Neuronal stem cell (in vitro differentiated cells): ENCODE measurements around the gene PTGES3.

Source experiments
- DNase-seq: peaks from one replicate; pipeline ENCODE4 v3.0.0-alpha.2; 2013; ENCODE audit warnings: low spot score
- H2AFZ ChIP-seq: one replicate; pipeline ENCODE4 v1.6.1; 2013; ENCODE audit warnings: mild to moderate bottlenecking, low read length, inconsistent platforms
- H2AK5ac ChIP-seq: 2 replicates; pipeline ENCODE4 v1.6.1; 2013; ENCODE audit warnings: low read depth, mild to moderate bottlenecking, inconsistent platforms, low read length, moderate library complexity, mixed read lengths
- H2BK120ac ChIP-seq: 2 replicates; pipeline ENCODE4 v1.6.1; 2013; ENCODE audit warnings: low read depth, mild to moderate bottlenecking, inconsistent platforms, low read length, moderate library complexity, mixed read lengths
- H2BK12ac ChIP-seq: one replicate; pipeline ENCODE4 v1.6.1; 2013; ENCODE audit warnings: low read length, inconsistent platforms
- H2BK15ac ChIP-seq: 2 replicates; pipeline ENCODE4 v1.6.1; 2013; ENCODE audit warnings: mild to moderate bottlenecking, low read length, inconsistent platforms, mixed read lengths
- H2BK5ac ChIP-seq: one replicate; pipeline ENCODE4 v1.6.1; 2013; ENCODE audit warnings: inconsistent platforms, mild to moderate bottlenecking, low read length, moderate library complexity
- H3K14ac ChIP-seq: one replicate; pipeline ENCODE4 v1.6.1; 2013; ENCODE audit warnings: low read length, inconsistent platforms
- H3K18ac ChIP-seq: 2 replicates; pipeline ENCODE4 v1.6.1; 2013; ENCODE audit warnings: low read length, inconsistent platforms
- H3K23ac ChIP-seq: 2 replicates; pipeline ENCODE4 v1.6.1; 2013; ENCODE audit warnings: low read depth, mild to moderate bottlenecking, mixed read lengths, low read length, inconsistent platforms; ENCODE audit not compliant: poor library complexity
- H3K27ac ChIP-seq: replicated peaks from 3 replicates; pipeline ENCODE4 v1.5.1; 2013; ENCODE audit warnings: low read length, inconsistent platforms
- H3K27me3 ChIP-seq, 3 experiments: 2 replicates each; pipeline ENCODE4 v1.6.1; 2013; ENCODE audit warnings: low read length in 3 of 3, mild to moderate bottlenecking in 2 of 3, inconsistent platforms in 1 of 3, low read depth in 1 of 3, mixed read lengths in 1 of 3, moderate library complexity in 1 of 3; ENCODE audit not compliant: control insufficient read depth in 3 of 3, insufficient read depth in 3 of 3
- H3K36me3 ChIP-seq, 2 donors: replicated peaks in 1 of 2; 2 replicates each; pipeline ENCODE4 v1.6.1; 2013; ENCODE audit warnings: low read length in 2 of 2; ENCODE audit not compliant: control insufficient read depth in 2 of 2, insufficient read depth in 2 of 2
- H3K4ac ChIP-seq: 2 replicates; pipeline ENCODE4 v1.6.1; 2013; ENCODE audit warnings: inconsistent platforms, mild to moderate bottlenecking, low read length, moderate library complexity
- H3K4me1 ChIP-seq, 2 donors: 1 replicate in 1 of 2; 2 replicates in 1 of 2; pipeline ENCODE4 v1.6.1; 2013; ENCODE audit warnings: low read length in 2 of 2, low read depth in 1 of 2; ENCODE audit not compliant: control insufficient read depth in 2 of 2, insufficient read depth in 1 of 2
- H3K4me2 ChIP-seq: one replicate; pipeline ENCODE4 v1.6.1; 2013; ENCODE audit warnings: mild to moderate bottlenecking, low read length, inconsistent platforms; ENCODE audit not compliant: insufficient read depth, poor library complexity, severe bottlenecking
- H3K4me3 ChIP-seq, 2 donors: 2 replicates each; pipeline ENCODE4 v1.5.1; 2013; ENCODE audit warnings: low read length in 2 of 2, mild to moderate bottlenecking in 2 of 2, inconsistent platforms in 1 of 2, moderate library complexity in 1 of 2
- H3K79me1 ChIP-seq: one replicate; pipeline ENCODE4 v1.6.1; 2013; ENCODE audit warnings: low read depth, mild to moderate bottlenecking, inconsistent platforms, low read length, moderate library complexity
- H3K9ac ChIP-seq: one replicate; pipeline ENCODE4 v1.6.1; 2013; ENCODE audit warnings: mild to moderate bottlenecking, low read depth, low read length, inconsistent platforms; ENCODE audit not compliant: poor library complexity
- H3K9me3 ChIP-seq, 2 donors: replicated peaks in 1 of 2; 2 replicates each; pipeline versions ENCODE3 to v1.6.1; 2013; ENCODE audit warnings: low read length in 2 of 2, mild to moderate bottlenecking in 2 of 2, inconsistent platforms in 1 of 2, low read depth in 1 of 2, mixed read lengths in 1 of 2, moderate library complexity in 1 of 2; ENCODE audit not compliant: control insufficient read depth in 2 of 2, insufficient read depth in 1 of 2
- H4K8ac ChIP-seq: one replicate; pipeline ENCODE4 v1.6.1; 2013; ENCODE audit warnings: low read depth, mild to moderate bottlenecking, inconsistent platforms, low read length, moderate library complexity
- H4K91ac ChIP-seq: one replicate; pipeline ENCODE4 v1.6.1; 2013; ENCODE audit warnings: low read length, low read depth, mild to moderate bottlenecking, inconsistent platforms; ENCODE audit not compliant: poor library complexity
- WGBS, 2 donors: extraction: QIAGEN DNeasy Blood & Tissue Kit; methylation state at CpG; one replicate each; pipeline ENCODE4 v1.1.7; 2013; ENCODE audit warnings: missing lambda C conversion rate in 2 of 2, mixed read lengths in 1 of 2; ENCODE audit not compliant: insufficient read length in 2 of 2, insufficient replicate concordance in 1 of 2; ENCODE audit errors: extremely low coverage in 2 of 2; 5-methylcytosine and 5-hydroxymethylcytosine counted together

Gene PTGES3

DNA sequence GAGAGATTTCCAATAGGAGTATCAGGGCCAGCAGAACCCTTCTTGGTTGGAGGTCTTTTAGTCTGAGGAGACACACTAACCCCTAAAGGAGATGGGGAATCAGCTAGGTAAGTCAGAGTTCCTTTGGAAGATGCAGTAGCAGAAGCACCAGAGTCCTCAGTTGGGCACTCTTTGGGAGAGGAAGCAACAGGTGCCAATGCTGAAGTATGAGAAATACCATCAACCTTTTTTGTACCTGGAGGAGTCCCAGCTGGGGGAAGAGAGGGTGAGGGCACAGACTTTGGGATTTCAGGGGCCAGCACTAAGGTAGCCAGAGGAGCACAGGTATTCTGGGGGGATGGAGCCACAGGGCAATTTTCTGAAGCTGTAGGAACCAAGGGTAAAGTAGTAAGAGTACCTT is 31.0 kb upstream of the PTGES3 start:
- H2BK12ac ChIP-seq, result no peak overlapping the region
- H3K23ac ChIP-seq, result no peak overlapping the region
- no peaks in the 10 kb centered on the region for H3K27me3 ChIP-seq

DNA sequence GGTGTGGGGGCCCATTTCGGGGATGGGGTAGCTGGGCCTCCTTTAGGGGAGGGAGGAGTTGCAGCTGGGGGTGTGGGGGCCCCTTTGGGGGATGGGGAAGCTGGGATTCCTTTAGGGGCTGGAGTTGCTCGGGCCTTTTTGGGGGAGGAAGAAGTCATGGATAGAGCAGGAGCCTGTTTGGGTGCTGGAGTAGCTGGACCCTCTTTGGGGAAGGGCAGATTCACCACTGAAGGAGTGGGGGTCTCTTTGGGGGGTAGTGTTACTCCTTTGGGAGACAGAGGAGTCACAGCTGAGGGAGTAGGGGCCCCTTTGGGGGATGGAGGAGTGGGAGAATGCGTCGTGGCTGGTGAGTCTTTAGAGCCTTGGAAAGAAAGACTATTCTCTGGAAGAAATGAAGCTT is 30.6 kb upstream of the PTGES3 start:
- Histone ChIP-seq H3K27me3 (no peaks in the 10 kb centered on the region), H3K18ac (no peak overlapping the region), H3K79me1 (peaks cover 2% of the 10 kb centered on the region), H4K91ac (no peak overlapping the region), H3K14ac (no peak overlapping the region), H2BK120ac (no peak overlapping the region), H3K9me3 (no peaks in the 10 kb centered on the region), H4K8ac (no peak overlapping the region), H3K4me2 (no peak overlapping the region), H3K36me3 (peaks cover 43 to 87% of the 10 kb centered on the region in 2 donors), H2AK5ac (no peak overlapping the region), H3K27ac (no peak overlapping the region), H3K9ac (no peak overlapping the region), H3K4me1 (peaks cover 14 to 20% of the 10 kb centered on the region in 2 donors), H2BK15ac (no peak overlapping the region), H3K4ac (no peak overlapping the region), H2AFZ (no peak overlapping the region), H2BK12ac (no peak overlapping the region), H2BK5ac (no peak overlapping the region), H3K23ac (no peak overlapping the region), H3K4me3 (no peak overlapping the region)
- no CpG with 5 or more reads among the region's 4 CpGs for whole genome bisulfite sequencing, 2 donors
- DNase-seq, result no peak

More for the DNA sequence above, 31.0 kb upstream of the PTGES3 start:
- Histone ChIP-seq H4K8ac (no peak overlapping the region), H3K27ac (no peak overlapping the region), H3K18ac (no peak overlapping the region), H2BK5ac (no peak overlapping the region), H3K4me3 (no peak overlapping the region), H3K4me2 (no peak overlapping the region), H3K14ac (no peak overlapping the region), H2AFZ (no peak overlapping the region), H3K79me1 (peaks cover 2% of the 10 kb centered on the region), H2BK120ac (no peak overlapping the region), H2AK5ac (no peak overlapping the region), H3K9ac (no peak overlapping the region), H4K91ac (no peak overlapping the region), H3K36me3 (peaks cover 39 to 87% of the 10 kb centered on the region in 2 donors), H3K4me1 (peaks cover 14 to 20% of the 10 kb centered on the region in 2 donors), H3K4ac (no peak overlapping the region), H3K9me3 (no peaks in the 10 kb centered on the region), H2BK15ac (no peak overlapping the region)
- DNase-seq, result no peak

- no peak overlapping the region for H4K8ac ChIP-seq
- H3K4me3 ChIP-seq, result no peak overlapping the region
- no peak overlapping the region for H3K18ac ChIP-seq
- no peak overlapping the region for H2BK15ac ChIP-seq
- peaks cover 14 to 20% of the 10 kb centered on the region in 2 donors for H3K4me1 ChIP-seq
- no peak overlapping the region for H3K4ac ChIP-seq
- no peak overlapping the region for H3K27ac ChIP-seq
- H3K27me3 ChIP-seq, result no peaks in the 10 kb centered on the region
- H3K79me1 ChIP-seq, result peaks cover 2% of the 10 kb centered on the region
- H3K36me3 ChIP-seq, result peaks cover 48 to 87% of the 10 kb centered on the region in 2 donors
- no peaks in the 10 kb centered on the region for H3K9me3 ChIP-seq
- no peak overlapping the region for H2AK5ac ChIP-seq
- no peak overlapping the region for H3K4me2 ChIP-seq
- no peak overlapping the region for H2AFZ ChIP-seq
- no peak overlapping the region for H2BK5ac ChIP-seq
- H3K23ac ChIP-seq, result no peak overlapping the region
- H3K9ac ChIP-seq, result no peak overlapping the region
- H2BK120ac ChIP-seq, result no peak overlapping the region
- H2BK12ac ChIP-seq, result no peak overlapping the region
- no peak for DNase-seq
- H3K14ac ChIP-seq, result no peak overlapping the region
- no peak overlapping the region for H4K91ac ChIP-seq
- WGBS, 2 donors, result no CpG with 5 or more reads among the region's 1 CpG
Measured at GRCh38 chr12:56718149-56718548, 30.1 kb upstream of the PTGES3 start.

GRCh38 chr12:56716933-56717880 is 29.1 kb upstream of the PTGES3 start:
- Histone ChIP-seq H3K4me3 (no peak overlapping the region), H4K8ac (no peak overlapping the region), H3K9ac (no peak overlapping the region), H3K27me3 (no peaks in the 10 kb centered on the region), H2AK5ac (no peak overlapping the region), H3K23ac (no peak overlapping the region), H3K4me1 (peaks cover 6 to 15% of the 10 kb centered on the region in 2 donors), H3K18ac (no peak overlapping the region), H3K4me2 (no peak overlapping the region), H2BK15ac (no peak overlapping the region), H2BK12ac (no peak overlapping the region), H2BK120ac (no peak overlapping the region), H3K9me3 (no peaks in the 10 kb centered on the region), H2BK5ac (no peak overlapping the region), H3K14ac (no peak overlapping the region), H3K79me1 (peaks cover 2% of the 10 kb centered on the region), H3K36me3 (peaks cover 52 to 87% of the 10 kb centered on the region in 2 donors), H3K4ac (no peak overlapping the region), H4K91ac (no peak overlapping the region), H2AFZ (no peak overlapping the region), H3K27ac (no peak overlapping the region)
- no peak for DNase-seq
- no CpG with 5 or more reads among the region's 4 CpGs for WGBS, 2 donors
